Activated CD4-positive, alpha-beta T cell treated with anti-CD3 and anti-CD28 coated beads, Interleukin-2, Interleukin-6, amounts not matched to agents 100 ng/mL and 50 ng/mL, durations not matched to agents 16 hours and 8 hours (primary cell): ENCODE data around the gene BMP5.

Source experiments
- DNase-seq: peaks from one replicate; pipeline ENCODE4 v3.0.0-alpha.2; 2020

The BMP5 gene

GRCh38 chr6:55870181-55870813 lies 5.1 kb downstream of the BMP5 start:
- DNase-seq: no peak

- DNase-seq: no peak
These were observed 5.7 kb downstream of the BMP5 start for GRCh38 chr6:55869674-55870073.

- peak; percentile 90 for DNase-seq
These were observed 6.5 kb downstream of the BMP5 start for GRCh38 chr6:55868771-55869479.

- DNase-seq: no peak
These were observed 7.2 kb downstream of the BMP5 start for GRCh38 chr6:55868176-55868575.

GRCh38 chr6:55866128-55866527 lies 9.3 kb downstream of the BMP5 start:
- no peak for DNase-seq

- DNase-seq: no peak
These were observed 22.1 kb downstream of the BMP5 start for GRCh38 chr6:55853008-55854001.

- DNase-seq: no peak
These were observed 34.0 kb downstream of the BMP5 start for GRCh38 chr6:55841341-55841740.

- DNase-seq: no peak
These were observed 36.3 kb downstream of the BMP5 start for GRCh38 chr6:55839080-55839479.

- DNase-seq: no peak
These were observed 38.4 kb downstream of the BMP5 start for GRCh38 chr6:55836945-55837344.

- no peak for DNase-seq
These were observed 38.9 kb downstream of the BMP5 start for GRCh38 chr6:55836481-55836880.

- DNase-seq: no peak
These were observed 40.2 kb downstream of the BMP5 start for GRCh38 chr6:55835220-55835619.

- peak; percentile 5 for DNase-seq
These were observed 42.1 kb downstream of the BMP5 start for GRCh38 chr6:55833284-55833683.

GRCh38 chr6:55827818-55828522 lies 47.4 kb downstream of the BMP5 start:
- no peak for DNase-seq

- DNase-seq: no peak
These were observed 48.4 kb downstream of the BMP5 start for GRCh38 chr6:55826941-55827340.

- DNase-seq: no peak
These were observed 49.9 kb downstream of the BMP5 start for GRCh38 chr6:55825402-55826051.

- no peak for DNase-seq
These were observed 52.6 kb downstream of the BMP5 start for GRCh38 chr6:55822815-55823214.

GRCh38 chr6:55822005-55822404 lies 53.4 kb downstream of the BMP5 start:
- no peak for DNase-seq

- DNase-seq: no peak
These were observed 54.7 kb downstream of the BMP5 start for GRCh38 chr6:55820696-55821095.

- no peak for DNase-seq
These were observed 55.6 kb downstream of the BMP5 start for GRCh38 chr6:55819811-55820210.

- DNase-seq: no peak
These were observed 56.9 kb downstream of the BMP5 start for GRCh38 chr6:55818482-55818881.

GRCh38 chr6:55812509-55812908 lies 62.9 kb downstream of the BMP5 start:
- DNase-seq: no peak

- DNase-seq: no peak
These were observed 64.3 kb downstream of the BMP5 start for GRCh38 chr6:55811074-55811473.
